Activated CD4-positive, alpha-beta T cell treated with anti-CD3 and anti-CD28 coated beads, Interleukin-2, Interleukin-4, amounts not matched to agents 100 ng/mL and 50 ng/mL, durations not matched to agents 16 hours and 8 hours (primary cell): ENCODE results near the gene ATP2B2.

Experiments used
- DNase-seq: peaks from one replicate; pipeline ENCODE4 v3.0.0-alpha.2; 2020; ENCODE audit warnings: low spot score

Gene ATP2B2

DNA sequence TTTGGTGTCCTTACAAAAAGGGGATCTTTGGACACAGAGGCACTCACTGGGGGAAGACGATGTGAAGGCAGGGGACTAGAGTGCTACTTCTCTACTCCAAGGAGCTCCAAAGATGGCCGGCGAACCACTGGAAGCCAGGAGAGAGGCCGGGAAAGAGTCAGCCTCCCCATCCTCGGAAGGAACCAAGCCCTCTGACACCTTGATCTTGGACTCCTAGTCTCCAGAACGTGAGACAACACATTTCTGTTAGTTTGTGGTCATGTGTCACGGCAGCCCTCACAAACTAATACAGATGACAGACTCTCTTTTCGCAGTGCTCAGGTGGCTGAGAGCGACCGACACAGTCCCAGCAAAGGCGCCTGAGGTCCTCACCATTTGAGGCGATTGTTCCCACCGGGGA is 24.4 kb upstream of the ATP2B2 start:
- DNase-seq = no peak

DNA sequence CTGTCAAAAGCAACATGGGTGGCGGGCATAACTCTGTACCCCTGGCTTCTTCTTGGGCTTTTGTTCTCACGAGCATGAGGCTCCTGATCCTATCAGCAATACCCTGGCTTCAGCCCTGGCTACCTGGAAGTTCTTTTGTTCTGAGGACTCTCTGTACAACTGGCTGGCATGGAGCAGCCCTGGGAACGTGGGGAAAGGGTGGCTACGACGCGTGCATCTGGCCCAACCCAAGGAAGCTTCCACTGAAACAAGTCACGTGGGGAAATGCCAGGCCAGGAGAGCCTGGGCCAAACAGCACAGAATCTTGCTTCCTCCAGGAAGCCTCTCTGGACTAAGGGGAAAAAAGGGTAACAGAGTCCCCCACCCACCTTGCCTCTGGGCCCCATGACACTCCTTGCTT is 22.7 kb upstream of the ATP2B2 start:
- DNase-seq = no peak

DNA sequence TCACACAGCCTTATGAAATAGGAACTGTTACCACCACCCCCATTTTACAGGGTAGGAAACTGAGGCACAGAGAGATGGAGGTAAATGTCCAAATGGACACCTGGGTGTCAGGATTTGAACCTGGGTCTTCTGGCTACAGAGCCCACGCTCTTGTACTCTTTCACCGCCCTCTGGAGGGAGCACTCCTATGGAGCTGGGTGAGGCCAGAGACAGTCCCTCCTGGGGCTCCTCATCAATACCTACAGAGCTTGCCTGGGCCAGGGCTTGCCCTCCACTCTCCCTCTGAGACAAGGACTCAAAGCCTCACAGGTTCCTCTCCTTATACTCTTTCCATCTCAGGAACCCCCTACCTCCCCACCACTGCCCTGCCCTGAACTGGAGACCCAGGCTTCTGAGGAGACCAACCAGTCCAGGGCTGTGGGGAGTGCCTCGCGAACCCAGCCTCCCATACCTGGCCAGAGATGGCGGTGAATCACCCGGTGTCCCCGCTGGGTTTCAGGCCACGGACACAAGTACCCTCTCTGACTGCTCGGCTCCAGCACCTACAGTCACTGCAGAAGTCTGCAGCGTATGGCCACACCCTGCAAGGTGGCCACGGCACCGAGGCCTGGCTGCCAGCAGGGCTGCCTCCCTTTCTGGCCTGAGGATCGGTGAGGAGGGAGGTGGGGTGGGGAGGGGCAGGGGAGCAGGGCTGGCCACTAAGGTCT is 22.1 kb upstream of the ATP2B2 start:
- DNase-seq = no peak

DNA sequence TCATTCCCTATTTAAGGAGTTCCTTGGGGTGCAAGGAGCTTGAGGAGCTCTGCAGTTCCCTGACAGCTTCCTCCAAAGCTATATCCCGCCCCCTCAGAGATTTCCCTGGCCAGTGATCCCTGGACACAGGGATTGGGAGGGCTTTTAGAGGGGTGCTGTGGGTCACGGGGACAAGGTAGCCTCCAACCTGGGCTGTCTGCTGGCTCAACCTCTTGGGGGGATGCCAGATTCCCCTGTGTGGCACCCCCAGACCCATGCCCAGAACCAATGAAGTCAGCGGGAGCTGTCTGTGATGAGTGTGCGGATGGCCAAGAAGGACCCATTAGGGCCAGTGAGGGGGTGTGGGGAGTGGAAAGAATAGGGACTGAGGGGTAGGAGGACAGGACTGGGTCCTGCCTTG is 21.0 kb upstream of the ATP2B2 start:
- no peak for DNase-seq

DNA sequence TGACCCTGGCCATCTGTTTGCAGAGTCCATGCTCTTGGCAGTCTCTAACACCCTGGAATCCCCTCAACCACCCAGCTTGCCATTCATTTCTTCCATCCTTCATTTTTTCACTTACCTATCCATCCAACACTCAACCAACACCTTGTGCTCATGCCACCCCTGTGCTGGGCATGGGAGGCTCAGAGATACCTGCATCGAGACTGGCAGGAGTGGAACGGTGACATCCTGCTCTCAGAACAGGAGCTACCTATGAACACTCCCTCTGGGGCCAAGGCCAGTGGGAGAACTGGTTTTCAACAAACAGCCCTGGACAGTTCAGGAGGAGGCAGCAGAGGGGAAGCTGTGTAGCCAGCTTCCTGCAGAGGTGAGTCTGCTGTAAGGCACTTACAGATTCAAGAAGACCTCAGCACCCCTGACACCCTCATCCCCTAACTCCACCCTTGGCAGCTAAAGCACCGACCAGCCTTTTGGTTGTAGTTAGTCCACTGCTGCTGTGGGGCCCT is 19.5 kb upstream of the ATP2B2 start:
- DNase-seq = no peak

DNA sequence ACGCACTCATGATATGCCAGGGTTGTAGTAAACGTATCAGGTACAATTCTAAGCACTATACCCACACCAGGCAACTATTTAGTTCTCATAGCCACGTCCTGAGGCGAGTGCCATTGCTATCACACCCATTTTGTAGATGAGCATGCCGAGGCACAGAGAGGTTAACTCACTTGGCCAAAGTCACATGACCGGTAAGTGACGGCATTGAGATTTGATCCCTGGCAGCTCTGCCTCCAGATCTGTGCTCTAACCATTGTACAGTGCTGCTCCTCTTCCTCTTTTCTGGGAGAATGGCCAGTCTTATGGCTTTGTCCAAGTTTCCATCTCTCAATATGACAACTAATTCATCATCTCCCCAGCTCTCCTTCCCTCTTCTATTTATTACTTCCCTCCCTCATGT is 18.9 kb upstream of the ATP2B2 start:
- no peak for DNase-seq

DNA sequence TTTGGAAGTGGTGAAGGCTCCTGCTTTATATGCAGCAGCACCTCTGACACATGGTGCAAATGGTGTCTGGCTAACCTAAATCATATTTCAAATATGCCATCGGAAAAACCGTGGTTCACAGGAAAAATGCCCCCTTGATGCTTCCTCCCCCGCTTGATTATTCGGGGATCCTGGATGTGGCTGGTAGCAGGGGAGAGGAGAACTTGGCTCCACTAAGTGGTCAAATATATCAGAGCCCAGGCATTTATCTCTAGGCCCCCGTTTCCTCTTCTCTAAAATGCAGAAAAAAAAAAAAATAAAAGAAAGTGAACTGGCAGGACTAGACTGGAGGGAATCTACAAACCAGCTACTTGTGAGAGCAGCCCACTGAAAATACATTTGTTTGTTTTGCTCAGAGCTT is 18.2 kb upstream of the ATP2B2 start:
- DNase-seq = no peak

DNA sequence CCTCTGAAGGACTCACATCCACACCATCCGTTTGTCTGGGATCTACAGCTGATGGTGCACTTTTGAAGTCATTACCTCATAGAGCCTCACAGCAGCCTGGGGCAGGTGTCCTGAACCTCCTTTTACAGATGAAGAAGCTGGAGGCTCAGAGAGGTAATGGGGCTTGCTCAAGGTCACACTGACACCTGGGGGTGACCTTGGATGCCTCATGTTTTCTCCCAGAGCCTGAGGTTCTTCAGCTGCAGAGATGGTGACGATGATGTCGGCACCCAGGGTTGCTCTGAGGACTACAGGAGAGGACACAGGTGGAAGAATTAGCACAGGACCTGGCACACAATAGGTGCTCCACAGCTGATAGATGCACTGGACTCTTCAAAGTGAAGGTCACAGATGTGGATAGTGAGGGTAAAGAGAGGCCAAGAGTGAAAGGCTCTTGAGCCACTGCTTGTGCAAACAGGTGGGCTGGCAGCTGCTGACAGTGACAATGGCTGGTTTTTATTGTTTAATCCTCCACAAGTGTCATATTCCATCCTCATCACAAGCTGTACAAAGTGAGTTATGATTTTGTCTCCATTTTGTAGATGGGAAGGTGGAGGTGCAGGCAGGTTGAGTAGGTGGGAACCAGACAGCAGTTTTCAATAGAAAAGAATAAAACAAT is 17.4 kb upstream of the ATP2B2 start:
- no peak for DNase-seq

DNA sequence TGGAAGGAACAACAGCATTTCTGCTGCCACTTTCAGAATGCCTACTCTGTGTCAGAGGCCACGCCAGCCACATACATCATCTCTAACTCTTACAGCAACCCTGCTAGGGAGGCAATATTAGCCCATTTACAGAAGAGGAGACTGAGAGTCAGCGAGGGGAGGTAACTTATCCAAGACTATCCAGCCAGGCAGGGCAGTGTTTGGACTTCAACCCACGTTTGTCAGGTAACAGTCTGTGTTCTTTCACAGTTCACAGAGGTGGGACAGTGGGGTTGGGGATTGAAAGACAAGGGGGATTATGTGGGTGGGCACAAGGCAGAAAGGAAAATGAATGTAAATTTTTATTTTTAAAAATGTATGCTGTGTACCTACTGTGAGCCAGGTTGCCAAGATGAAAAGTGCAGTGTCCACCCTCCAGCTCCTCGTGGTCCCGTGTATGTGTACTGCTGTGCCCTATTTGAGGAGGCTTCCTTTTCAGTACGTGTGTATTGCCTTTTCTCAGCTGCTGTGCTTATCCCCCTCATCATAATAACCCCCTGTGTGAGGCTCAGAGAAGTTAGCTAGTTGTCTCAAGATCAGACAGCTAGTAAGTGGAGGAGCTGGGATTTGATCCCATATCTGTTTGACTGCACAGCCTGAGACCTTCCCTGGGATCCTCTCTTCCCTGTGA is 16.5 kb upstream of the ATP2B2 start:
- DNase-seq = no peak

DNA sequence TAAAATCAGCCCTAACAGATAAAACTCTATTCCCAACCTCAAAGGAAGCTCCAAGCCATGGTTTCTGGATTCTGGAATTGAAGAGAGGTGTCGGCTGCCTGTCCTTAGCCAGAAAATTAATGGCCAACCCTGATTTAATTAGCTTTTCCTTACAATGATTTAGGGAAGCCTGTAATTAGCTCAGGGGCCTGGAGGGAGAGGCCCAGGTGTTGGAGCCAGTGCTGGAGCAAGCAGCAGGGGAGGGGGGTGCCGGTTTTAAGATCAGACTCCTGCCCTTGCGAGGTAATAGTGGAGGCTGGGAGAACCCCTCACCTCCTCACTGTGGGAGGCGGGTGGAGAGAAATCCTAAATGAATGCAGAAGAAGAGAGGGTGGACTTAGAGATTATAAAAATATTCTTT is 14.7 kb upstream of the ATP2B2 start:
- no peak for DNase-seq

DNA sequence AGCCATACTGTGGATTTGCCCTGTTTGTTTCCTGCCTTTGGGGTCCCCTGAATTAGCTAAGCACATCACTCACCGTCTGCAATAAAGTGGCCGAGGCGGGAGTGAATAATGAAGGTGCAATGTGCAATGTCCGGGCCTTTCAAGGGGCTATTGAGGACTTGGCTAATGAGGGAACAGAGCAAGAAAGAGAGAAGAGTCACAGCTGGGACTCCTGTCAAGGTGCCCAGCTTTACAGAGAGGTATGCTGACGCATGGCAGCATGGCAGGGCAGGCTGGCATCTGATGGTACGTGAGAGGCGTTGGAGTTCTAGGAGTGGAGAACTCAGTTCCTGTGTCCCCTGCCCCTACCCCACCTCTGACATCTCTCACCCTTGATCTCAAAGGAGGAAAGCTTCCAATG is 13.8 kb upstream of the ATP2B2 start:
- no peak for DNase-seq

DNA sequence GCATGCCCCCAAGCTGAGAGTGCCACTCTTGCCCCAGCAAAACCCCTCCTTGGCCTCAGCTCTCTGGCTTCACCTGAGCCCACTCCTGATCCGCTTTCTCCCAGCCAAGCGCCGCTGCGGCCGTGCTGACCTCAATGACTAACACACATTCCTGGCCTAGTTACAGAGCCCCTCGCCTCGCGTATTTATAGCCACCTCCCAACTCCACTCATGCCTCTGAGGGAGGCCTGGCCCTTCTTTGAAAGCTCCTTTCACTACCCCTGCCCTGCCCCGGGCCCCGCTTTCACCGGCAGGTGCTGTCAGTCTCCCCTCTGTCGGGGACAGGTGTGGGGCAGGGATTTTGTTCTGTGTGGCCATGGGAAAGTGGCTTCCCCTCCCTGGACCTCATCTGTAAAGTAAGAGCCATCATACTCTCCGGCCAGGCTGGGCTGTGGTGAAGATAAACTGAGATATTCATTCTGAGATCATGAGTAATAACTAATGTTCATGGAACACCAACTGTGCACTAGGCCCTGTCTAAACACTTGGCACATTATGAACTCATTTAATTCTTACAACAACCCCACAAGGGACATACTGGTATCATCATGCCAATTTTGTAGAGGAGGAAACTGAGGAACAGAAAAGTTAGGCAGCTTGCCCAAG is 13.2 kb upstream of the ATP2B2 start:
- DNase-seq = no peak

DNA sequence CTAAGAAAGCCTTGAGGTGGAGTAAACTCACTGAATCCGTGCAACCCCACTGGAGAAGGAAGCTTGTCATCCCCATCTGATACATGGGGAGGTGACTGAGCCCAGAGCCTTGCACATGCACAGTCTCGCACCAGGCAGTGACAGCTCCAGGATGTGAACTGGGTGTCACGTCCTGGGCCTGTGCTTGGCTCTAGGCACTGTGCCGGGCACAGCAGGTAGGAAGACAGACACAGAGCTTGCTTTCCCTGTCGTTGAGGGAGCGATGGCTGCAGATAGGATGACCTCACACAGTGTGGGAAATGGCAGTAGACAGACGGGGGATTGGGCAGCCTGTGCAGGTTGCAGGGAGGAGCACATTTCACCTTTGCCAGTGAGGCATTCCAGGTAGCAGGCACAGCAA is 12.2 kb upstream of the ATP2B2 start:
- no peak for DNase-seq

DNA sequence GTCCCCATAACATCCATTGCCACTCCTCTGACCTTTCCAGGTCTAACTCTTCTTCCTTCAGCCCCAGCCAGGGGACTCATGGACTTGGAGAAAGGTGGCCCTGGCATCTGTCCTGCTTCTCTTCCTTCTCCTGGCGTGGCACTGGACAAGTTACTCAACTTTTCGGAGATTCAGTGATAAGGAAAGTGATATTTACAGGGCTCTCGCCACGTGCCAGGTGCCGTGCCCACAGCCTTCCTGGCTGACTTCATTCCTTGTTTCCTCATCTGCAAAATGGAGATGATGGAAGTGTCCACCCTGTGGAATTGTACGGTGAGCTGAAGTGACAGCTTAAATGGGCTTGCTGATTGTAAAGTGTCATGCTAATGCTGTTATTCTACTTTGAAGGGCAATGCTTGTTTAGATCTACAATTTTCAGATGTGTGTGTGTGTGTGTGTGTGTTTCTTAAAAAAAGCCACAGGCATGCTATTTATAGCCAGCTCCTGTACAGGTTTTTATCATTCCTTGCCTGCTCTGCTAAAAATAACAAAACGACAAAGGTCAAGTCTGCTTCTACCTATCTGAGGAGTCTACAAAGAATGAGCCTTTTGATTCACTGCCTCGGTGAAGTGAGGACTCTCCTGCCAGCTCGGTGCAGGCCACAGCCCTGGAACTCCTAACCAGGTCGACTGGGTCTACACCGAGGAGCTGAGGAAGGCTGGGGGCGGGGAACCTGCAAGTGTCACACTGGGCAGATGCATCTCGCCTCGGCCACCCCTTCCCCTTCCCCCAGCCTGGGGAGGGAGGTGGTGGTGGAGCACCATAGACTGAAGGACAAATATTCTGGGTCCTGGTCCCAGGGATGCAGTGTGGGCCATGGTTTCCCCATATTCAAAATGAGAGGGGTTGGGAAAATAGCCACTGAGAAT is 11.4 kb upstream of the ATP2B2 start:
- DNase-seq = no peak

DNA sequence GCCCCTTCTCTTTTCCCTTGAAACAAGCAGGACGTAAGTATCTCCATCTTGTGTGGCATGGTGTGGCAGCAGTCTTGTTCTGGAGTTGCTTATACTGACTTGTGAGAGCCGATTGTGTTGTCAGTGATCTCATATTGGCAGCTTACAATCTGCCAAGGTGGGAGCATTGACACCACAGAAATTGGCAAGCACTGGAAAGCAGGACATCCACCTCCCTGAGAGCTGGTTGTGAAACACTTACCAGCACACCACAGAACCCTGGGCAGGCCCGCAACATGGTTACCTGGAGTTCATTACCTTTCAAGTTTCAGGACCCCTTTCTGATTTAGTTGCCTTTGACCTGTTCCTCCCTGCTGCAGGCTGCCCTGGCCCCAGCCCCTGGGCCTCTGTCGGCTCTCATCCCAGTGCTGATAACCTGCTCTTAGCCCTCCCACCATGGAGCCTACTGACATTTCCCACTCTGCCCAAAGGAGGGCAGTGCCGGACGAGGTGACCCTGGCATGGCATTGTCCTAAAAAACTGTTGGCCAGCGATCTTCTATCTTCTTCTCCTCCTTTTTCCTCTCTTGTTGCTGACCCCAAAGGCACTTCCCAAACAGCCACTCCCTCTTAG is 10.6 kb upstream of the ATP2B2 start:
- no peak for DNase-seq

DNA sequence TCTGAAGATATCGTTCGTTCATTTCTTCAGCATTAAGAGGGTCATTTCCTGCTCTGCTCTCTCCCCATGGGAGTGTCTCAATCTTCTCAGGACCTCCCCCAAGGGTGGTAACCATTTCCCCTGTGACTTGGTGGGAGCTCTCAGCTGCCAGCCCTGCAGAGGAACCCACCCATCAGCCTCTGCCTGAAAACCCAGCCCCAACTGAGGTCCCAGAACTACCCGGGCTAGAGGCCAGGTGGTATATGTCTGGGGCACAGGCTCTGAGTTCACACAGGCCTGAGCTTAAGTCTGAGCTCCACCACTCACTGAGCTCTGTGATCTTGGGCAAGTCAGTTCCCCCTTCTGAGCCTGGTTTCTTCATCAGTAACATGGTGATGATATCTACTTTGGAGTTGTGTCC is 10.0 kb upstream of the ATP2B2 start:
- no peak for DNase-seq

DNA sequence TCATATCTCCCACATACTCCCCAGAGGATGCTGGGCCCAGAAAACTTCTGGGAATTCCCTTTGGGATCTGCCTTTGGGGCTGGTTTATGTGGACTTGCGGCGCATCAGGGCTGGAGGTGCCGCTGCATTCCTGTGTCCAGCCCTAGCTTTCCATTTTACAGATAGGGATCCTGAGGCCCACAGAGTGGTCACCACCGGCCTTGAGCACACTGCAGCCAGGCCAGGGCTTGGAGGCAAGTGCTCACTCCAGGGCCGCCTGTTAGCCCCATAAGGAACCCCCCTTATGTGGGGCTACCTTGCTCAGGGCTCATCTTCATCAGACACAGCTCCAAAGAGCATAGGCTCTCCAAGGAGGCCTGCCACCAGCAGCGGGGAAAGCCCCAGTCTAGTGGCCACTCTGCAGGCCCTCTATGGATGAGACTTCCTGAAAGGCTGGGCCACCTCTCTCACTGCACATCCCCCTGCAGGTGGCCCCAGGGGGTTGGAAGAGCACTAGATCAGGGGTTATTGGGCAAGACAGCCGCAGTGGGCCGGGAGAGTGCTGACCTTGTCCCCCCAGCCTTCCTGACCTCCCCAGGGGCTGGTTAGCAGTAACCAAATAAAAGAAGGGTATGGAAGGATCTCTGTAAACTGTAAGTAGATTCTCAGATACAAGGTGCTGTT is 9.2 kb upstream of the ATP2B2 start:
- no peak for DNase-seq

DNA sequence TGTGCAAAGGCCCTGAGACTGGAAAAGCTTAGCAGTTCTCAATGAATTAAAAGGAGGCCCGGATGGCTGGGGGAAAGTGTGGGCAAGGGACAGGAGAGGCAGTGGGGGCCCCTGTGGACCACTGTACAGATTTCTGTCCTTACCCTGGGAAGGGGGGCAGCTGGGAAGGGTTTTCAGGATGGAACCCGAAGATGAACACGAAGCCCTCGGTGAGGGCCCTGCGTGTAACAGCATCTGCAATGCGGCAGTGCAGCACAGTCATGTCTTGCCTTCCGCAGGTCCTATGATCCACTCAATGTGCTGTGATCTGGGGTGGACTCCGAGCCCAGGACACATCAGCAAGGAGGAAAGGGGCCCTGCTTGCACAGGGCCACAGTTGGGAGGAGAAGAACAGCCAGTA is 7.9 kb upstream of the ATP2B2 start:
- no peak for DNase-seq

DNA sequence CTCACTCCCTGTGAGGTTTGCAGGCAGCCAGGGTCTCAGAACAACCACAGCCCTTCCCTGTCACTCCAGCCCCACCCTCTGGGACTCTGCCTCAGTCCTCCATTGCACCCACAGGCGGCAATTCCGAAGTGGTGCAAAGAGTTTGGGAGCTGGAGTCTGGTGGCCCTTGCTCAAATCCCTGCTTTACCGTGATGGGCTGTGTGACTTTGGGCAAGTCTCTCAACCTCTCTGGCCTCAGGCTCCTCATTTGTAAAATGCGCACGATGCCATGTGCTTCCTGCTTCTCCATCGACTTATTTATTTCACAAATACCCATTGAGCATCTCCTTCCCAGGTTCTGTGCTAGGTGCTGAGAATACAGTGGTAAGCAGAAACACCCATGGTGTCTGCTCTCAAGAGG is 7.3 kb upstream of the ATP2B2 start:
- DNase-seq = no peak

DNA sequence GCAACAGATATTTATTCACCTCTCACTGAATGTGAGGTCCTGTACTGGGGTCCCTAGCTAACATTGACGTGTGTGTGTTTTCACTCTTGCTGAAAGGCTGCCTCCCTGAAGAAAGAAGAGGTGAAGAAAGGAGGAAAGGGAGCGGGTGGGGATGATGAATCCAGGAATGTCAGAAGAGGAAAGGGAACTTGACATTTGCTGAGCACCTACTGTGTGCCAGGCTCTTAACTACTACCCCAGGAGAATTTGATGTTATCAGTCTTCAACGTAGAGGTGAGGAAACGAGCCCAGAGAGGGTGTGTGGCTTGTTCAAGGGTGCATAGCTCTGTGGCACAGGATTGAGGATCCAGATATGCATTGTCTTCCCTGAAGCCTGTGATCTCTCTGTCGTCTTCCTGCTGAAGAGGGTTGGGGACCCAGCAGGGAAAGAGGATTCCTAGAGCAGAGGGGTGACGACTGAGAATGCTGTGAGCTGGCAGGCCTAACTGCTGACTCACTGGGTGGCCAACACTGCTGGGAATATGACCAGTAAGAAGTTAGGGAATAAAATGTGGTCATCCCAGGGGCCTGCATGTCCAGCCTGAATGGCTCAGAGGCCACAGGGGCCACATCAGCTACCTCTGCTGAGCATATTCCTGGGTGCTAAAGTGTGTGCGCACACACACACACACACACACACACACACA is 6.6 kb upstream of the ATP2B2 start:
- DNase-seq = no peak
